HepG2 (cell line): ENCODE data around the gene MMP17. TPM values are rescaled to one million over a fixed set of nuclear protein-coding genes. Genes with fewer than 3 reads are reported as not detected.

ENCODE experiments used
- CREB1 ChIP-seq, 2 experiments: fragments of 450-650 bp in 1 of 2; IDR thresholded peaks; 2 replicates each; pipeline ENCODE4 v1.6.1; 2016 to 2017; ENCODE audit warnings: control low read depth in 1 of 2, mild to moderate bottlenecking in 1 of 2, missing compliant biosample characterization in 1 of 2, missing genetic modification characterization in 1 of 2
- ETV6 ChIP-seq: sonication (generic); formaldehyde crosslinking; conservative IDR thresholded peaks from 2 replicates; pipeline ENCODE4 v1.4.0; 2020; ENCODE audit warnings: missing genetic modification reagents
- HIVEP1 ChIP-seq: sonication (generic); formaldehyde crosslinking; IDR thresholded peaks from 2 replicates; pipeline ENCODE4 v1.4.0; 2020; ENCODE audit warnings: mild to moderate bottlenecking, missing genetic modification reagents
- HNRNPL ChIP-seq: fragments of 200-400 bp; formaldehyde crosslinking; IDR thresholded peaks from 2 replicates; pipeline ENCODE4 v1.6.1; 2017; ENCODE audit warnings: mild to moderate bottlenecking, low read depth, low read length
- HOXA5 ChIP-seq: sonication (generic); formaldehyde crosslinking; IDR thresholded peaks from 2 replicates; pipeline ENCODE4 v1.4.0; 2020; ENCODE audit warnings: missing genetic modification reagents
- NFRKB ChIP-seq: fragments of 450-650 bp; IDR thresholded peaks from 2 replicates; pipeline ENCODE4 v1.6.1; 2017
- NRL ChIP-seq: sonication (generic); formaldehyde crosslinking; IDR thresholded peaks from 2 replicates; pipeline ENCODE4 v1.5.0; 2020; ENCODE audit warnings: missing genetic modification reagents, mild to moderate bottlenecking, moderate library complexity, borderline replicate concordance
- SMYD3 ChIP-seq: sonication (generic); formaldehyde crosslinking; IDR thresholded peaks from 2 replicates; pipeline ENCODE4 v1.8.1; 2023; ENCODE audit warnings: mild to moderate bottlenecking, missing genetic modification reagents
- SP2 ChIP-seq: sonication (generic); formaldehyde crosslinking; IDR thresholded peaks from 2 replicates; pipeline ENCODE4 v1.5.1; 2020; ENCODE audit warnings: mild to moderate bottlenecking, missing genetic modification reagents
- ZKSCAN5 ChIP-seq: sonication (generic); formaldehyde crosslinking; IDR thresholded peaks from 2 replicates; pipeline ENCODE4 v1.5.1; 2020; ENCODE audit warnings: mild to moderate bottlenecking, missing genetic modification reagents
- ZNF12 ChIP-seq: sonication (generic); formaldehyde crosslinking; IDR thresholded peaks from 2 replicates; pipeline ENCODE4 v1.5.0; 2020; ENCODE audit warnings: missing genetic modification reagents
- ZNF121 ChIP-seq: sonication (generic); formaldehyde crosslinking; IDR thresholded peaks from 2 replicates; pipeline ENCODE4 v1.5.0; 2020; ENCODE audit warnings: mild to moderate bottlenecking, missing genetic modification reagents
- ZNF230 ChIP-seq: sonication (generic); formaldehyde crosslinking; IDR thresholded peaks from 2 replicates; pipeline ENCODE4 v1.4.0; 2020; ENCODE audit warnings: mild to moderate bottlenecking, missing genetic modification reagents
- ZNF292 ChIP-seq: sonication (generic); formaldehyde crosslinking; IDR thresholded peaks from 2 replicates; pipeline ENCODE4 v1.8.1; 2022; ENCODE audit warnings: mild to moderate bottlenecking, low read depth, missing genetic modification reagents, borderline replicate concordance
- ZNF317 ChIP-seq: sonication (generic); formaldehyde crosslinking; IDR thresholded peaks from 2 replicates; pipeline ENCODE4 v1.5.0; 2020; ENCODE audit warnings: mild to moderate bottlenecking, missing genetic modification reagents
- ZNF446 ChIP-seq: sonication (generic); formaldehyde crosslinking; IDR thresholded peaks from 2 replicates; pipeline ENCODE4 v1.5.0; 2020; ENCODE audit warnings: mild to moderate bottlenecking, missing genetic modification reagents
- ZNF557 ChIP-seq: sonication (generic); formaldehyde crosslinking; IDR thresholded peaks from 2 replicates; pipeline ENCODE4 v1.4.0; 2020; ENCODE audit warnings: missing genetic modification reagents
- ZNF563 ChIP-seq: sonication (generic); formaldehyde crosslinking; IDR thresholded peaks from 2 replicates; pipeline ENCODE4 v1.8.0; 2022; ENCODE audit warnings: mild to moderate bottlenecking, moderate library complexity, missing genetic modification reagents
- ZNF776 ChIP-seq: sonication (generic); formaldehyde crosslinking; IDR thresholded peaks from 2 replicates; pipeline ENCODE4 v1.4.0; 2020; ENCODE audit warnings: mild to moderate bottlenecking, missing genetic modification reagents
- polyA plus RNA-seq, 8 experiments: library from polyadenylated mRNA; depleted of rRNA in 3 of 8; stranded (reverse) in 7 of 8; unstranded in 1 of 8; fragments of >200 nt; fragmentation: Illumina TruSeq in 4 of 8; extraction: Trizol in 4 of 8; gene quantifications; 2 replicates each; pipeline versions ENCODE4 v1.2.1 to v1.2.3, GENCODE V29; 2011 to 2016; ENCODE audit warnings: low read depth in 4 of 8, missing spikeins in 1 of 8, mixed read lengths in 1 of 8; ENCODE audit not compliant: insufficient read depth in 1 of 8
- total RNA-seq, 5 experiments: library from RNA; depleted of rRNA; stranded (reverse); fragments of >200 nt; fragmentation: Illumina TruSeq; extraction: Trizol; gene quantifications; 2 replicates each; pipeline ENCODE4 v1.2.3, GENCODE V29; 2016; ENCODE audit warnings: low read depth in 1 of 5
- TF ChIP-seq, protein P1 (sequence below): IDR thresholded peaks from 2 replicates; pipeline ENCODE4 v1.6.1; 2016
- TF ChIP-seq, protein P2 (sequence below): sonication (generic); formaldehyde crosslinking; IDR thresholded peaks from 2 replicates; pipeline ENCODE4 v1.4.0; 2020; ENCODE audit warnings: missing genetic modification reagents
- TF ChIP-seq, protein P3 (sequence below), 2 experiments: sonication (generic) in 1 of 2; formaldehyde crosslinking in 1 of 2; IDR thresholded peaks; 2 replicates each; pipeline versions ENCODE4 v1.4.0 to v1.6.1; 2018 to 2020; ENCODE audit warnings: missing genetic modification reagents in 2 of 2, borderline replicate concordance in 1 of 2, low read depth in 1 of 2, mild to moderate bottlenecking in 1 of 2, missing biosample characterization in 1 of 2
- TF ChIP-seq, protein P4 (sequence below): sonication (generic); formaldehyde crosslinking; IDR thresholded peaks from 2 replicates; pipeline ENCODE4 v1.8.1; 2023; ENCODE audit warnings: mild to moderate bottlenecking, moderate library complexity, missing genetic modification reagents

MMP17 gene
- total and polyA plus RNA-seq, 2 of the 13 experiments (the other 11 are each of a cell fraction or from before 2014, with no cell fraction given), result 0.55 to 0.80 TPM

DNA sequence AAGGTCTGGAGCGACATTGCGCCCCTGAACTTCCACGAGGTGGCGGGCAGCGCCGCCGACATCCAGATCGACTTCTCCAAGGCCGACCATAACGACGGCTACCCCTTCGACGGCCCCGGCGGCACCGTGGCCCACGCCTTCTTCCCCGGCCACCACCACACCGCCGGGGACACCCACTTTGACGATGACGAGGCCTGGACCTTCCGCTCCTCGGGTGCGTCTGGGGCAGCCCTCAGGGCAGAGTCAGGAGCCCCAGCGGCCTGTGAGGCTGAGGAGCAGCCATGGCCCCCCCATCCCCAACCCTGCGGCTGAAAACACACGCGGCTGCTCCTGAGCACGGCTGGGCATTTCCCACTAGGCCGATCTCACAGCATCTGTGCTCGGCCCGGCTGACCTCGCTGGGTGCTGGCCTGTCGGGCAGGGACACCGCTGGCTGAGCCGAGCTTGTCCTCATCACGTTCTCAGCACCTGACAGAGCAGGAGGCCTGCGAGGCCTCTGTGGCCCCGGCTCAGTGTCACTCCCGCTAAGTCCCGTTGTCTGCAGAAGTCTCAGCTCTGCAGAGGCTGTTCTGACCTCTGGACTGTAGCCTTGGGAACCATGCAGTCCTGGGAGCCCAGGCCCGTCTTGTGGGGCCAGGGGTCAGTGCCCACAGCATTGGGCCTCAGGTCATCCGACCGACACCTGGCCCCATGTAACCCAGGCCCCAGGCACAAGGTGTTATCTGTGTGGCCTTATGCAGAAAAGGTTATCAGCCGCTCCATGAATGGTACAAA lies 12.6 kb downstream of the MMP17 start (continued):
- TF ChIP-seq ZNF557 (0 out of 2 replicates have a peak, but pooled peaks have one; percentile 32), ZNF292 (CRISPR knock-in tag) (peak; percentile 69; the same call in 1 of the 2 replicates), HIVEP1 (CRISPR knock-in tag) (no peak; the same call in 1 of the 2 replicates), SP2 (CRISPR knock-in tag) (no peak), ZNF563 (CRISPR knock-in tag) (peak; percentile 87; the same call in 1 of the 2 replicates), HNRNPL (0 out of 2 replicates have a peak, but pooled peaks have one; percentile 31), ZNF12 (CRISPR knock-in tag) (no peak; the same call in 1 of the 2 replicates), ZNF230 (CRISPR knock-in tag) (peak; percentile 84; the same call in 1 of the 2 replicates), HOXA5 (CRISPR knock-in tag) (peak; percentile 54; the same call in 1 of the 2 replicates), SMYD3 (CRISPR knock-in tag) (no peak; the same call in 1 of the 2 replicates), CREB1 (IDR thresholded peaks at IDR 0.05) (no peak), CREB1 (CRISPR knock-in tag; IDR thresholded peaks at IDR 0.05) (no peak), ZKSCAN5 (CRISPR knock-in tag) (no peak), ETV6 (CRISPR knock-in tag) (no peak), ZNF776 (CRISPR knock-in tag) (no peak), NRL (peak; percentile 35; the same call in 1 of the 2 replicates), ZNF317 (CRISPR knock-in tag) (peak; percentile 75), ZNF446 (CRISPR knock-in tag) (no peak), ZNF121 (CRISPR knock-in tag) (no peak), NFRKB (no peak)
- TF ChIP-seq, protein P1, sequence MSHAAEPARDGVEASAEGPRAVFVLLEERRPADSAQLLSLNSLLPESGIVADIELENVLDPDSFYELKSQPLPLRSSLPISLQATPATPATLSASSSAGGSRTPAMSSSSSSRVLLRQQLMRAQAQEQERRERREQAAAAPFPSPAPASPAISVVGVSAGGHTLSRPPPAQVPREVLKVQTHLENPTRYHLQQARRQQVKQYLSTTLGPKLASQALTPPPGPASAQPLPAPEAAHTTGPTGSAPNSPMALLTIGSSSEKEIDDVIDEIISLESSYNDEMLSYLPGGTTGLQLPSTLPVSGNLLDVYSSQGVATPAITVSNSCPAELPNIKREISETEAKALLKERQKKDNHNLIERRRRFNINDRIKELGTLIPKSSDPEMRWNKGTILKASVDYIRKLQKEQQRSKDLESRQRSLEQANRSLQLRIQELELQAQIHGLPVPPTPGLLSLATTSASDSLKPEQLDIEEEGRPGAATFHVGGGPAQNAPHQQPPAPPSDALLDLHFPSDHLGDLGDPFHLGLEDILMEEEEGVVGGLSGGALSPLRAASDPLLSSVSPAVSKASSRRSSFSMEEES (CRISPR knock-in tag), result peak; percentile 76
- TF ChIP-seq, protein P2, sequence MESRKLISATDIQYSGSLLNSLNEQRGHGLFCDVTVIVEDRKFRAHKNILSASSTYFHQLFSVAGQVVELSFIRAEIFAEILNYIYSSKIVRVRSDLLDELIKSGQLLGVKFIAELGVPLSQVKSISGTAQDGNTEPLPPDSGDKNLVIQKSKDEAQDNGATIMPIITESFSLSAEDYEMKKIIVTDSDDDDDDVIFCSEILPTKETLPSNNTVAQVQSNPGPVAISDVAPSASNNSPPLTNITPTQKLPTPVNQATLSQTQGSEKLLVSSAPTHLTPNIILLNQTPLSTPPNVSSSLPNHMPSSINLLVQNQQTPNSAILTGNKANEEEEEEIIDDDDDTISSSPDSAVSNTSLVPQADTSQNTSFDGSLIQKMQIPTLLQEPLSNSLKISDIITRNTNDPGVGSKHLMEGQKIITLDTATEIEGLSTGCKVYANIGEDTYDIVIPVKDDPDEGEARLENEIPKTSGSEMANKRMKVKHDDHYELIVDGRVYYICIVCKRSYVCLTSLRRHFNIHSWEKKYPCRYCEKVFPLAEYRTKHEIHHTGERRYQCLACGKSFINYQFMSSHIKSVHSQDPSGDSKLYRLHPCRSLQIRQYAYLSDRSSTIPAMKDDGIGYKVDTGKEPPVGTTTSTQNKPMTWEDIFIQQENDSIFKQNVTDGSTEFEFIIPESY (CRISPR knock-in tag), result peak; percentile 58
- TF ChIP-seq, protein P3, sequence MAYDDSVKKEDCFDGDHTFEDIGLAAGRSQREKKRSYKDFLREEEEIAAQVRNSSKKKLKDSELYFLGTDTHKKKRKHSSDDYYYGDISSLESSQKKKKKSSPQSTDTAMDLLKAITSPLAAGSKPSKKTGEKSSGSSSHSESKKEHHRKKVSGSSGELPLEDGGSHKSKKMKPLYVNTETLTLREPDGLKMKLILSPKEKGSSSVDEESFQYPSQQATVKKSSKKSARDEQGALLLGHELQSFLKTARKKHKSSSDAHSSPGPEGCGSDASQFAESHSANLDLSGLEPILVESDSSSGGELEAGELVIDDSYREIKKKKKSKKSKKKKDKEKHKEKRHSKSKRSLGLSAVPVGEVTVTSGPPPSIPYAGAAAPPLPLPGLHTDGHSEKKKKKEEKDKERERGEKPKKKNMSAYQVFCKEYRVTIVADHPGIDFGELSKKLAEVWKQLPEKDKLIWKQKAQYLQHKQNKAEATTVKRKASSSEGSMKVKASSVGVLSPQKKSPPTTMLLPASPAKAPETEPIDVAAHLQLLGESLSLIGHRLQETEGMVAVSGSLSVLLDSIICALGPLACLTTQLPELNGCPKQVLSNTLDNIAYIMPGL (CRISPR knock-in tag; IDR thresholded peaks at IDR 0.05; ENCODE audit: borderline replicate concordance in 1 of 2, low read depth in 1 of 2), result 0 out of 4 replicates have a peak, but pooled peaks of 1 of the 2 experiments have one; percentile 30
- TF ChIP-seq, protein P4, sequence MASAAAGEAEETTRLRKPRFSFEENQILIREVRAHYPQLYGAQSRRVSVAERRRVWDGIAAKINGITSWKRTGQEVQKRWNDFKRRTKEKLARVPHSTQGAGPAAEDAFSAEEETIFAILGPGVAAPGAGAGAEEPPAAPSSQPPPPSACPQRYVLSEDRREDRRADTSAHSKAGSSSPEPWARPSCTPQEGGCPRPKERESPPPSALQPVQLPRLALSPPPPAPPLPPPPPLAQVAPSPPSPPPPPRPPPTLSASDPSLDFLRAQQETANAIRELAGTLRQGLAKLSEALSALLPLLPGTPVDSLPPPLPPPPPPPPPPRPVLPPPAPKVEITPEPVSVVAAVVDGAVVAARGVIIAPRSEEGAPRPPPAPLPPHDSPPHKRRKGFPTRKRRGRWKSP (CRISPR knock-in tag), result no peak
